Ishikawa (cell line): ENCODE measurements around the gene HMCN1.

ENCODE experiments used
- CEBPB ChIP-seq: IDR thresholded peaks from 2 replicates; pipeline ENCODE4 v1.6.1; 2012
- CREB1 ChIP-seq: IDR thresholded peaks from 2 replicates; pipeline ENCODE4 v1.6.1; 2012; ENCODE audit warnings: low read depth
- EGR1 ChIP-seq: IDR thresholded peaks from 2 replicates; pipeline ENCODE4 v1.6.1; 2012
- EP300 ChIP-seq: IDR thresholded peaks from 2 replicates; pipeline ENCODE4 v1.6.1; 2012; ENCODE audit warnings: borderline replicate concordance
- FOXM1 ChIP-seq: IDR thresholded peaks from 2 replicates; pipeline ENCODE4 v1.6.1; 2012; ENCODE audit warnings: low read depth, borderline replicate concordance
- NFIC ChIP-seq: IDR thresholded peaks from 2 replicates; pipeline ENCODE4 v1.6.1; 2012
- RAD21 ChIP-seq: IDR thresholded peaks from 2 replicates; pipeline ENCODE4 v1.6.1; 2012; ENCODE audit warnings: low read depth
- TAF1 ChIP-seq: IDR thresholded peaks from 2 replicates; pipeline ENCODE4 v1.6.1; 2012; ENCODE audit warnings: low read depth, mild to moderate bottlenecking
- TCF12 ChIP-seq: IDR thresholded peaks from 2 replicates; pipeline ENCODE4 v1.6.1; 2012; ENCODE audit warnings: low read depth
- YY1 ChIP-seq: IDR thresholded peaks from 2 replicates; pipeline ENCODE4 v1.6.1; 2012; ENCODE audit warnings: low read depth
- ZBTB7A ChIP-seq: IDR thresholded peaks from 2 replicates; pipeline ENCODE4 v1.6.1; 2012; ENCODE audit warnings: low read depth
- TF ChIP-seq, protein P1 (sequence below): IDR thresholded peaks from 2 replicates; pipeline ENCODE4 v1.6.1; 2012; ENCODE audit warnings: low read depth, mild to moderate bottlenecking
- TF ChIP-seq, protein P2 (sequence below): IDR thresholded peaks from 2 replicates; pipeline ENCODE4 v1.6.1; 2012

DNA sequence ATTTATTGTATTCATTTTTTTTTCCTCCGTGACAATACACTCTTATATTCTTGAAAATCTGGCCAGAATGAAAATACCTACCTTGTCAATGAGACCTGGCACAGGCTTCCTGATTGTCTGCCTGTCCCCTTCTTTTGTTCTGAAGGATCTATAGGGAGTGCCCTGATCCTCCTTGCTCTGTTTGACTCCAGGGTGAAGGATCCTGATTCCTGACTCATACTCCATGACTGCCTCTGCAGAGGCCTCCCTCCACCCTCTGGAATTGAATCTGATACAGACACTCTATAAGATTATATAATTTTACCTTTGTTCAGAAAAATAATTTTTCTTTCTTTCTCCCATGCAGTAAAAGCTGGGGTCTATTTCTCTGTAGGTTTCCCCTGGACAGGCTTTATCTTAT, 116.2 kb downstream of the HMCN1 start:
- TF ChIP-seq TAF1 (no peak), RAD21 (no peak), CEBPB (no peak), FOXM1 (no peak), EP300 (no peak), YY1 (no peak), EGR1 (no peak), TCF12 (no peak), CREB1 (no peak), NFIC (no peak), ZBTB7A (no peak)
- TF ChIP-seq, protein P1, sequence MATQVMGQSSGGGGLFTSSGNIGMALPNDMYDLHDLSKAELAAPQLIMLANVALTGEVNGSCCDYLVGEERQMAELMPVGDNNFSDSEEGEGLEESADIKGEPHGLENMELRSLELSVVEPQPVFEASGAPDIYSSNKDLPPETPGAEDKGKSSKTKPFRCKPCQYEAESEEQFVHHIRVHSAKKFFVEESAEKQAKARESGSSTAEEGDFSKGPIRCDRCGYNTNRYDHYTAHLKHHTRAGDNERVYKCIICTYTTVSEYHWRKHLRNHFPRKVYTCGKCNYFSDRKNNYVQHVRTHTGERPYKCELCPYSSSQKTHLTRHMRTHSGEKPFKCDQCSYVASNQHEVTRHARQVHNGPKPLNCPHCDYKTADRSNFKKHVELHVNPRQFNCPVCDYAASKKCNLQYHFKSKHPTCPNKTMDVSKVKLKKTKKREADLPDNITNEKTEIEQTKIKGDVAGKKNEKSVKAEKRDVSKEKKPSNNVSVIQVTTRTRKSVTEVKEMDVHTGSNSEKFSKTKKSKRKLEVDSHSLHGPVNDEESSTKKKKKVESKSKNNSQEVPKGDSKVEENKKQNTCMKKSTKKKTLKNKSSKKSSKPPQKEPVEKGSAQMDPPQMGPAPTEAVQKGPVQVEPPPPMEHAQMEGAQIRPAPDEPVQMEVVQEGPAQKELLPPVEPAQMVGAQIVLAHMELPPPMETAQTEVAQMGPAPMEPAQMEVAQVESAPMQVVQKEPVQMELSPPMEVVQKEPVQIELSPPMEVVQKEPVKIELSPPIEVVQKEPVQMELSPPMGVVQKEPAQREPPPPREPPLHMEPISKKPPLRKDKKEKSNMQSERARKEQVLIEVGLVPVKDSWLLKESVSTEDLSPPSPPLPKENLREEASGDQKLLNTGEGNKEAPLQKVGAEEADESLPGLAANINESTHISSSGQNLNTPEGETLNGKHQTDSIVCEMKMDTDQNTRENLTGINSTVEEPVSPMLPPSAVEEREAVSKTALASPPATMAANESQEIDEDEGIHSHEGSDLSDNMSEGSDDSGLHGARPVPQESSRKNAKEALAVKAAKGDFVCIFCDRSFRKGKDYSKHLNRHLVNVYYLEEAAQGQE, result no peak
- TF ChIP-seq, protein P2, sequence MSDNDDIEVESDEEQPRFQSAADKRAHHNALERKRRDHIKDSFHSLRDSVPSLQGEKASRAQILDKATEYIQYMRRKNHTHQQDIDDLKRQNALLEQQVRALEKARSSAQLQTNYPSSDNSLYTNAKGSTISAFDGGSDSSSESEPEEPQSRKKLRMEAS, result no peak
